Sigmoid colon (tissue), 7 donors: ENCODE measurements around the gene ATP2B1. TPM values are rescaled to one million over a fixed set of nuclear protein-coding genes. Genes with fewer than 3 reads are reported as not detected.

Experiments used
- DNase-seq: peaks from one replicate; pipeline ENCODE4 v3.0.0-alpha.2; 2019
- H3K27ac ChIP-seq, 4 donors: fragments of 200-600 bp; sonication (generic); one replicate each; pipeline ENCODE4 v1.5.1; 2016 to 2019; ENCODE audit warnings: mild to moderate bottlenecking in 1 of 4
- H3K27me3 ChIP-seq, 3 donors: fragments of 200-600 bp; sonication (generic); one replicate each; pipeline ENCODE4 v1.5.1; 2019; ENCODE audit warnings: mild to moderate bottlenecking in 1 of 3
- H3K36me3 ChIP-seq, 4 donors: fragments of 200-600 bp; sonication (generic); one replicate each; pipeline ENCODE4 v1.5.1; 2016 to 2019
- H3K4me1 ChIP-seq, 4 donors: fragments of 200-600 bp; sonication (generic); one replicate each; pipeline ENCODE4 v1.5.1; 2017 to 2019
- H3K4me3 ChIP-seq, 4 donors: fragments of 200-600 bp; sonication (generic); one replicate each; pipeline ENCODE4 v1.5.1; 2017 to 2019; ENCODE audit warnings: mild to moderate bottlenecking in 2 of 4, moderate library complexity in 1 of 4
- H3K9me3 ChIP-seq, 4 donors: fragments of 200-600 bp in 3 of 4; sonication (generic) in 3 of 4; one replicate each; pipeline versions ENCODE4 v1.5.1 to v1.6.1; 2013 to 2019
- EP300 ChIP-seq, 4 donors: sonication (generic); formaldehyde crosslinking; IDR thresholded peaks; one replicate each; pipeline ENCODE4 v1.6.1; 2017; ENCODE audit warnings: antibody characterized with exemption in 4 of 4
- POLR2A ChIP-seq, 2 donors: fragments of 450-650 bp; IDR thresholded peaks; one replicate each; pipeline ENCODE4 v1.6.1; 2016; ENCODE audit warnings: antibody characterized with exemption in 2 of 2, mild to moderate bottlenecking in 2 of 2, moderate library complexity in 2 of 2
- POLR2AphosphoS5 ChIP-seq, 4 donors: sonication (generic); formaldehyde crosslinking; IDR thresholded peaks; one replicate each; pipeline ENCODE4 v1.6.1; 2017; ENCODE audit warnings: antibody characterized with exemption in 4 of 4
- WGBS, 2 donors: extraction: QIAGEN DNeasy Blood & Tissue Kit; methylation state at CpG; one replicate each; pipeline ENCODE4 v1.1.7; 2013; 5-methylcytosine and 5-hydroxymethylcytosine counted together
- intact Hi-C: fragments of 100-400 bp; cut with DNase I; formaldehyde crosslinking; loops from one replicate; pipeline ENCODE4 v1.15.1; 2023
- polyA plus RNA-seq, 3 donors: library from polyadenylated mRNA; stranded (reverse); fragments of 200-250 nt; gene quantifications; one replicate each; pipeline ENCODE4 v1.2.3, GENCODE V29; 2013
- total RNA-seq, 4 donors: library from RNA; depleted of rRNA; stranded (reverse); fragments of >200 nt; gene quantifications; one replicate each; pipeline ENCODE4 v1.1.0, GENCODE V29; 2016
- TF ChIP-seq, protein P1 (sequence below), 4 experiments: fragments of 450-650 bp in 3 of 4; fragments of 200-600 bp in 1 of 4; IDR thresholded peaks; one replicate each; pipeline ENCODE4 v1.5.1; 2016 to 2019; ENCODE audit warnings: antibody characterized with exemption in 4 of 4, mild to moderate bottlenecking in 3 of 4, moderate library complexity in 2 of 4
- donor health status: healthy with polysubstance abuse.
- donor health status: Bipolar disorder and iron deficiency.
- donor health status: healthy.

Gene ATP2B1
- total and polyA plus RNA-seq, 7 donors: 4.8 to 39.1 (median 27.6) TPM

DNA sequence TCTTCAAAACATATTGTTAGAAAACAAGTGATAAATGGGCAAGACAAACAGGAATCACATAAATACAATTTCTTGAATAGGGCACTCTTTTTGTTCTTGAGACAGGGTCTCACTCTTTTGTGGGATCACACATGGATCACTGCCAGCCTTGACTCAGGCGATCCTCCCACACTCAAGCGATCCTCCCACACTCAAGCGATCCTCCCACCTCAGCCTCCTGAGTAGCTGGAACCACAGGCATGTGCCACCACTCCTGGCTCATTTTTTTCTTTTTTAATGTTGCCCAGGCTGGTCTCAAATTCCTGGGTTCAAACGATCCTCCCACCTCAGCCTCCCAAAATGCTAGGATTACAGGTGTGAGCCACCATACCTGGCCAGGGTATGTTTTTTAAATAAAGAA lies 57.4 kb downstream of the ATP2B1 start:
- Histone ChIP-seq H3K27me3 (no peaks in the 10 kb centered on the region), H3K27ac (no peak overlapping the region), H3K4me1 (peaks cover 0 to 7% (median 0%) of the 10 kb centered on the region in 4 donors), H3K36me3 (no peaks in the 10 kb centered on the region), H3K4me3 (no peak overlapping the region), H3K9me3 (no peaks in the 10 kb centered on the region)
- WGBS, 2 donors: 96 to 97% methylated on average over 4 of the region's 4 CpGs
- DNase-seq: no peak
- intact Hi-C loops: no loop called here
- TF ChIP-seq POLR2A (IDR thresholded peaks at IDR 0.05): no peak
- TF ChIP-seq EP300 (IDR thresholded peaks at IDR 0.05): no peak
- TF ChIP-seq POLR2AphosphoS5 (IDR thresholded peaks at IDR 0.05): no peak
- TF ChIP-seq, protein P1, sequence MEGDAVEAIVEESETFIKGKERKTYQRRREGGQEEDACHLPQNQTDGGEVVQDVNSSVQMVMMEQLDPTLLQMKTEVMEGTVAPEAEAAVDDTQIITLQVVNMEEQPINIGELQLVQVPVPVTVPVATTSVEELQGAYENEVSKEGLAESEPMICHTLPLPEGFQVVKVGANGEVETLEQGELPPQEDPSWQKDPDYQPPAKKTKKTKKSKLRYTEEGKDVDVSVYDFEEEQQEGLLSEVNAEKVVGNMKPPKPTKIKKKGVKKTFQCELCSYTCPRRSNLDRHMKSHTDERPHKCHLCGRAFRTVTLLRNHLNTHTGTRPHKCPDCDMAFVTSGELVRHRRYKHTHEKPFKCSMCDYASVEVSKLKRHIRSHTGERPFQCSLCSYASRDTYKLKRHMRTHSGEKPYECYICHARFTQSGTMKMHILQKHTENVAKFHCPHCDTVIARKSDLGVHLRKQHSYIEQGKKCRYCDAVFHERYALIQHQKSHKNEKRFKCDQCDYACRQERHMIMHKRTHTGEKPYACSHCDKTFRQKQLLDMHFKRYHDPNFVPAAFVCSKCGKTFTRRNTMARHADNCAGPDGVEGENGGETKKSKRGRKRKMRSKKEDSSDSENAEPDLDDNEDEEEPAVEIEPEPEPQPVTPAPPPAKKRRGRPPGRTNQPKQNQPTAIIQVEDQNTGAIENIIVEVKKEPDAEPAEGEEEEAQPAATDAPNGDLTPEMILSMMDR (IDR thresholded peaks at IDR 0.05): no peak

DNA sequence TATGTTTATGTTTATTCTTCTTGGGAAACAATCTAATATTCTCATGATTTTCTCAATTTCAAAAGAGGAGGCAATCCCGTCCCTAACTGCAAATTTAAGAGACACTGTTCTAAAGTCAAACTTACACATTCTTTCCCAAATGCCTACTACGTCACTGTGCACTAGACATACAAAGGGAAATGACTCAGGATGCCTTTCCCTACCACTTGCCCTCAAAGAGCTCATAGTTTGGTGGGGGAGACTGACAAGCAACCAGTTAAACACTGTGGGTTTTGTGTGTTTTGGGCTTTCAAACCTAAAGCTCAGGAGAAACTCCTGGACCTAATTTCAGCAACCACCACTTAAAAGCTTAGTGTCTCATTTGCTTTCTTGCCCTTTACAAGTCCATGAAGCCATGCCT lies 58.4 kb downstream of the ATP2B1 start:
- H3K9me3 ChIP-seq: no peaks in the 10 kb centered on the region
- TF ChIP-seq, protein P1 (IDR thresholded peaks at IDR 0.05): no peak
- TF ChIP-seq POLR2AphosphoS5 (IDR thresholded peaks at IDR 0.05) (no peak), POLR2A (IDR thresholded peaks at IDR 0.05) (no peak), EP300 (IDR thresholded peaks at IDR 0.05) (no peak)
- H3K4me1 ChIP-seq: peaks cover 0 to 11% (median 2%) of the 10 kb centered on the region in 4 donors
- no peak overlapping the region for H3K4me3 ChIP-seq
- intact Hi-C loops: no loop called here
- no peaks in the 10 kb centered on the region for H3K36me3 ChIP-seq
- H3K27me3 ChIP-seq: no peaks in the 10 kb centered on the region
- 95 to 97% methylated on average over 2 of the region's 2 CpGs for WGBS, 2 donors
- no peak for DNase-seq
- H3K27ac ChIP-seq: no peak overlapping the region

DNA sequence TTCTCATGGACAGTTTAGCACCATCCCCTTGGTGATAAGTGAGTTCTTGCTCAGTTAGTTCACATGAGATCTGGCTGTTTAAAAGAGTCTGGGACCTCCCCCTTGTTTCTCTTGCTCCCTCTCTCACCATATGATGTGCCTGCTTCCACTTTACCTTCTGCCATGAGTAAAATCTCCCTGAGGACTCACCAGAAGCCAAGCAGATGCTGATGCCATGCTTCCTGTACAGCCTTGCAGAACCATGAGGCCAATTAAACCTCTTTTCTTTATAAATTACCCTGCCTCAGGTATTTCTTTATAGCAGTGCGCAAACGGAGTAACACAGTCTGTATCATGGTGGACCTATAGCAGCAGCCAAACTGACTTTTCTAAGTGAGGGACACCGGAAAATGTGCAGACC lies 58.8 kb downstream of the ATP2B1 start:
- 95 to 98% methylated on average over 3 of the region's 3 CpGs for WGBS, 2 donors
- intact Hi-C loops: no loop called here
- H3K4me3 ChIP-seq: no peak overlapping the region
- no peak for DNase-seq
- no peaks in the 10 kb centered on the region for H3K27me3 ChIP-seq
- TF ChIP-seq POLR2A (IDR thresholded peaks at IDR 0.05) (no peak), EP300 (IDR thresholded peaks at IDR 0.05) (no peak), POLR2AphosphoS5 (IDR thresholded peaks at IDR 0.05) (no peak)
- TF ChIP-seq, protein P1 (IDR thresholded peaks at IDR 0.05): no peak
- H3K4me1 ChIP-seq: peaks cover 0 to 15% (median 2%) of the 10 kb centered on the region in 4 donors
- no peak overlapping the region for H3K27ac ChIP-seq
- no peaks in the 10 kb centered on the region for H3K9me3 ChIP-seq
- H3K36me3 ChIP-seq: no peaks in the 10 kb centered on the region

DNA sequence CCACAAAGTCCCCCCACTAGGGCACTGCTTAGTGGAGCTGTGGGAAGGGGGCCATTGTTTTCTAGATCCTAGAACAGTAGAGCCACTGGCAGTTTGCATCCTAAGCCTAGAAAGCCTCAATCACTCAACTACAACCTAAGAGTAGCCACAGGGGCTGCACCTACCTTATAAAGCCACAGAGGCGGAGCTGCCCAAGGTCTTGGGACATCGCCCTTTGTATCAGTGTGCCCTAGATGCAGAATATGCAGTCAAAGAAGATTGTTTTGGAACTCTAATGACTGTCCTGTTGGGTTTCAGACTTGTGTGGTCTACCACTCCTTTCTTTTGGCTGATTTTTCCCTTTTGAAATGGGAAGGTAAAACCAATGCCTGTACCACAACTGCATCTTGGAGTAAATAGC lies 59.5 kb downstream of the ATP2B1 start:
- intact Hi-C loops: no loop called here
- Histone ChIP-seq H3K27me3 (no peaks in the 10 kb centered on the region), H3K4me1 (peaks cover 0 to 17% (median 2%) of the 10 kb centered on the region in 4 donors), H3K9me3 (no peaks in the 10 kb centered on the region), H3K4me3 (no peak overlapping the region), H3K27ac (no peak overlapping the region), H3K36me3 (no peaks in the 10 kb centered on the region)
- whole genome bisulfite sequencing, 2 donors: 66 to 98% methylated on average over 2 of the region's 2 CpGs
- no peak for DNase-seq
- TF ChIP-seq, protein P1 (IDR thresholded peaks at IDR 0.05): no peak
- TF ChIP-seq POLR2A (IDR thresholded peaks at IDR 0.05): no peak
- no peak for TF ChIP-seq EP300 (IDR thresholded peaks at IDR 0.05)
- TF ChIP-seq POLR2AphosphoS5 (IDR thresholded peaks at IDR 0.05): no peak
